ENCODE results near the gene ALLC. TPM values are rescaled to one million over a fixed set of nuclear protein-coding genes. Genes with fewer than 3 reads are reported as not detected.

The ALLC gene
- total and polyA plus RNA-seq, 2 experiments from 2014 or later: not detected

GRCh38 chr2:3626118-3626811, 31.7 kb upstream of the ALLC start:
- Histone ChIP-seq H3K4me2 (no peak overlapping the region), H3K79me2 (no peaks in the 10 kb centered on the region), H3K27me3 (no peaks in the 10 kb centered on the region), H3K9me2 (replicated peaks; ENCODE audit: insufficient read depth) (no peaks in the 10 kb centered on the region), H3K4me3 (no peak overlapping the region), H4K20me1 (ENCODE audit: insufficient read depth, poor library complexity, severe bottlenecking) (no peaks in the 10 kb centered on the region), H2AFZ (no peak overlapping the region), H3K9me3 (ENCODE audit: low read depth) (no peaks in the 10 kb centered on the region), H3K36me3 (replicated peaks; ENCODE audit: insufficient read depth, low read depth) (no peaks in the 10 kb centered on the region), H3K27ac (peak overlapping the region; percentile 58), H3K4me1 (ENCODE audit: insufficient read depth) (no peaks in the 10 kb centered on the region)
- 75% methylated on average over 12 of the region's 12 CpGs for WGBS (ENCODE audit: low lambda C conversion rate, missing lambda C conversion rate)
- DNase-seq (ENCODE audit: low spot score): no peak
- no peak for TF ChIP-seq EZH2 (IDR thresholded peaks at IDR 0.05; ENCODE audit: borderline replicate concordance)

GRCh38 chr2:3626812-3627499, 31.0 kb upstream of the ALLC start:
- Histone ChIP-seq H3K27me3 (no peaks in the 10 kb centered on the region), H3K79me2 (no peaks in the 10 kb centered on the region), H3K9me3 (ENCODE audit: low read depth) (no peaks in the 10 kb centered on the region), H3K36me3 (replicated peaks; ENCODE audit: insufficient read depth, low read depth) (no peaks in the 10 kb centered on the region), H4K20me1 (ENCODE audit: insufficient read depth, poor library complexity, severe bottlenecking) (no peaks in the 10 kb centered on the region), H3K4me2 (no peak overlapping the region), H2AFZ (no peak overlapping the region), H3K27ac (peak overlapping the region; percentile 46), H3K4me1 (ENCODE audit: insufficient read depth) (no peaks in the 10 kb centered on the region), H3K4me3 (no peak overlapping the region), H3K9me2 (replicated peaks; ENCODE audit: insufficient read depth) (no peaks in the 10 kb centered on the region)
- WGBS (ENCODE audit: low lambda C conversion rate, missing lambda C conversion rate): 86% methylated on average over 19 of the region's 25 CpGs
- DNase-seq (ENCODE audit: low spot score): no peak
- TF ChIP-seq EZH2phosphoT487 (IDR thresholded peaks at IDR 0.05; ENCODE audit: low read depth, severe bottlenecking, unreplicated experiment): no peak
- TF ChIP-seq CTCF (IDR thresholded peaks at IDR 0.05; ENCODE audit: poor library complexity): no peak
- no peak for TF ChIP-seq EZH2 (IDR thresholded peaks at IDR 0.05; ENCODE audit: borderline replicate concordance)

- H3K4me3 ChIP-seq: no peak overlapping the region
- H4K20me1 ChIP-seq (ENCODE audit: insufficient read depth, poor library complexity, severe bottlenecking): no peaks in the 10 kb centered on the region
- H3K27ac ChIP-seq: no peak overlapping the region
- no peak for TF ChIP-seq CTCF (IDR thresholded peaks at IDR 0.05; ENCODE audit: poor library complexity)
- TF ChIP-seq EZH2 (IDR thresholded peaks at IDR 0.05; ENCODE audit: borderline replicate concordance): no peak
- no peak for TF ChIP-seq EZH2phosphoT487 (IDR thresholded peaks at IDR 0.05; ENCODE audit: low read depth, severe bottlenecking, unreplicated experiment)
- H3K9me3 ChIP-seq (ENCODE audit: low read depth): no peaks in the 10 kb centered on the region
- H3K9me2 ChIP-seq (replicated peaks; ENCODE audit: insufficient read depth): no peaks in the 10 kb centered on the region
- H3K27me3 ChIP-seq: no peaks in the 10 kb centered on the region
- H2AFZ ChIP-seq: no peak overlapping the region
- no peaks in the 10 kb centered on the region for H3K36me3 ChIP-seq (replicated peaks; ENCODE audit: insufficient read depth, low read depth)
- H3K4me1 ChIP-seq (ENCODE audit: insufficient read depth): no peaks in the 10 kb centered on the region
- no peak overlapping the region for H3K4me2 ChIP-seq
- 92% methylated on average over 21 of the region's 21 CpGs for WGBS (ENCODE audit: low lambda C conversion rate, missing lambda C conversion rate)
- no peaks in the 10 kb centered on the region for H3K79me2 ChIP-seq
- no peak for DNase-seq (ENCODE audit: low spot score)
Measured at GRCh38 chr2:3627500-3628100, 30.4 kb upstream of the ALLC start.

- WGBS (ENCODE audit: low lambda C conversion rate, missing lambda C conversion rate): 89% methylated on average over 10 of the region's 10 CpGs
- H3K27me3 ChIP-seq: no peaks in the 10 kb centered on the region
- no peak overlapping the region for H3K4me2 ChIP-seq
- TF ChIP-seq CTCF (IDR thresholded peaks at IDR 0.05; ENCODE audit: poor library complexity): no peak
- H3K36me3 ChIP-seq (replicated peaks; ENCODE audit: insufficient read depth, low read depth): no peaks in the 10 kb centered on the region
- no peak overlapping the region for H3K27ac ChIP-seq
- DNase-seq (ENCODE audit: low spot score): no peak
- no peak overlapping the region for H3K4me3 ChIP-seq
- no peaks in the 10 kb centered on the region for H3K9me3 ChIP-seq (ENCODE audit: low read depth)
- H3K9me2 ChIP-seq (replicated peaks; ENCODE audit: insufficient read depth): no peaks in the 10 kb centered on the region
- H3K4me1 ChIP-seq (ENCODE audit: insufficient read depth): no peaks in the 10 kb centered on the region
- H3K79me2 ChIP-seq: no peaks in the 10 kb centered on the region
- no peaks in the 10 kb centered on the region for H4K20me1 ChIP-seq (ENCODE audit: insufficient read depth, poor library complexity, severe bottlenecking)
- H2AFZ ChIP-seq: no peak overlapping the region
Measured at GRCh38 chr2:3628241-3628679, 29.7 kb upstream of the ALLC start.

All from hepatocyte (in vitro differentiated cells).